Cardiac fibroblast (primary cell): ENCODE results near the gene CMYA5.
"Not testable (repeated sequence)": the region's sequence is repeated elsewhere in the genome, so short reads cannot be mapped to it uniquely, and the experiment has no call there.

Experiments used
- DNase-seq, 2 donors: peaks; one replicate each; pipeline versions ENCODE4 v3.0.0 to v3.0.0-alpha.2; 2010; ENCODE audit warnings: low read depth in 2 of 2
- H3K4me3 ChIP-seq, 2 donors: replicated peaks in 1 of 2; 1 replicate in 1 of 2; 2 replicates in 1 of 2; pipeline ENCODE4 v1.5.1; 2011; ENCODE audit warnings: low read depth in 2 of 2, low read length in 2 of 2, mild to moderate bottlenecking in 2 of 2, moderate library complexity in 1 of 2
- TF ChIP-seq, protein P1 (sequence below): IDR thresholded peaks from one replicate; pipeline ENCODE4 v1.5.1; 2011; ENCODE audit warnings: low read depth, mild to moderate bottlenecking, low read length, inconsistent platforms

Gene CMYA5

GRCh38 chr5:79772651-79773050 lies 83.0 kb downstream of the CMYA5 start:
- TF ChIP-seq, protein P1, sequence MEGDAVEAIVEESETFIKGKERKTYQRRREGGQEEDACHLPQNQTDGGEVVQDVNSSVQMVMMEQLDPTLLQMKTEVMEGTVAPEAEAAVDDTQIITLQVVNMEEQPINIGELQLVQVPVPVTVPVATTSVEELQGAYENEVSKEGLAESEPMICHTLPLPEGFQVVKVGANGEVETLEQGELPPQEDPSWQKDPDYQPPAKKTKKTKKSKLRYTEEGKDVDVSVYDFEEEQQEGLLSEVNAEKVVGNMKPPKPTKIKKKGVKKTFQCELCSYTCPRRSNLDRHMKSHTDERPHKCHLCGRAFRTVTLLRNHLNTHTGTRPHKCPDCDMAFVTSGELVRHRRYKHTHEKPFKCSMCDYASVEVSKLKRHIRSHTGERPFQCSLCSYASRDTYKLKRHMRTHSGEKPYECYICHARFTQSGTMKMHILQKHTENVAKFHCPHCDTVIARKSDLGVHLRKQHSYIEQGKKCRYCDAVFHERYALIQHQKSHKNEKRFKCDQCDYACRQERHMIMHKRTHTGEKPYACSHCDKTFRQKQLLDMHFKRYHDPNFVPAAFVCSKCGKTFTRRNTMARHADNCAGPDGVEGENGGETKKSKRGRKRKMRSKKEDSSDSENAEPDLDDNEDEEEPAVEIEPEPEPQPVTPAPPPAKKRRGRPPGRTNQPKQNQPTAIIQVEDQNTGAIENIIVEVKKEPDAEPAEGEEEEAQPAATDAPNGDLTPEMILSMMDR: no peak

GRCh38 chr5:79773612-79774011 lies 84.0 kb downstream of the CMYA5 start:
- TF ChIP-seq, protein P1: no peak
- DNase-seq: no peak
- no peak overlapping the region for H3K4me3 ChIP-seq

More at GRCh38 chr5:79772651-79773050, 83.0 kb downstream of the CMYA5 start:
- no peak for DNase-seq
- no peak overlapping the region for H3K4me3 ChIP-seq

DNA sequence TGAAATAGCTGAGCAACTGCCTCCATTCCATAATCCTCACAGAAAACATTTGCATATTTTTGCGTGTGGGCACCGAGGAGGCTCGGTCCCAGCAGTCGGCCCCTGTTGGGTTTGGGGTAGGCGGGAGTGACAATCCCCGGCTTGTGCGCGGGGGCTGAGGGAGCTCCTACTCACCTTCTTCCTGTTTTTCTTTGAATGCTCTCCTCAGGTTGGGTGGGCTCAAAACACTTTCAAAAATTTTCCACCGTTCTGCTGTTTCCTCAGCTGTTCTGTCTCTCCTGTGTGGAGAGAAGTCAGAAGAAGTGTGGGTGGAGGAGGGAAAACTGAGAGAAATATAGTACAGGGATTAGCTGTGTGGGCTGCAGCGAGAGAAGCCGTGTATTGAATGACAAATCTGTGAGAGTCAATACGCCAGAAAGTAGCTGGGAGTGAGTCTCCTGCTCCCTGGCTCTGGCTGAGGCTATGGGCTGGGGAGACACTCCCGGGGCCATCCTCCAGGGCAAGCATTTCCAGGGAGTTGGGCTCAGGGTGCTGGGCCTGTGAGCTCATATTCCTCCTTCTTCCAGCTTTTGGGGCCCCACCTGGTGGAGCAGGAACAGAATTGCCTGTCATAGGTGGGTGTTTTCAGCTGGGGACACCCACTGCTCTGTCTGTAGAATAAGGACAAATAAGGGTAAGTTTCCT lies 84.7 kb downstream of the CMYA5 start:
- peak; percentile 8 to 26 for DNase-seq
- TF ChIP-seq, protein P1: peak; percentile 25
- H3K4me3 ChIP-seq: no peak overlapping the region

- H3K4me3 ChIP-seq: no peak overlapping the region
- TF ChIP-seq, protein P1: no peak
- DNase-seq: no peak
These were observed 85.2 kb downstream of the CMYA5 start for GRCh38 chr5:79774855-79775237.

- DNase-seq, H3K4me3 ChIP-seq: not testable (repeated sequence)
These were observed 95.1 kb downstream of the CMYA5 start for GRCh38 chr5:79784741-79785140.

DNA sequence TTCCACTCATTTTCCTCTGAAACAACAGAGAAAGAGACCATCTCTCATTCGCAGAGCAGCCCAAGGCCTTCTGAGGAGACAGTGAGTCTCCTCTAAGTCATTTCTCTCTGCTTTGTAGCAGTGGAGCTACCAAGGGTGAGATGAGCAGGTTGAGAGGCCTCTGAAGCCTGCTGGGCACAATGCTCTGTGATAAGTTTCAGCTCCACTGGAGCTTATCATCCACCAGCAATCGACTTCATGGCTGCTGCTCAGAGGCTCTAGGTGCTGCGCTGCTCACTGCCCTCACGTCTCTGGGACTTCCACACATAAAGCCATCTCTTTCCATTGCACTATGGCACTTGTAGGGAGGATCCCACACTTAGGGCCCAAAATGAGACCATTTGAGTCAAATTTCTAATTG lies 96.3 kb downstream of the CMYA5 start:
- DNase-seq: no peak
- TF ChIP-seq, protein P1: no peak
- H3K4me3 ChIP-seq: no peak overlapping the region

- no peak overlapping the region for H3K4me3 ChIP-seq
- TF ChIP-seq, protein P1: no peak
- DNase-seq: no peak
These were observed 97.8 kb downstream of the CMYA5 start for GRCh38 chr5:79787448-79787847.
